ENCODE results near the gene S100A14. TPM values are rescaled to one million over a fixed set of nuclear protein-coding genes. Genes with fewer than 3 reads are reported as not detected.
"Not testable (repeated sequence)": the region's sequence is repeated elsewhere in the genome, so short reads cannot be mapped to it uniquely, and the experiment has no call there.

Gene S100A14
- total and polyA plus RNA-seq, 4 donors: 2.5 to 91.2 TPM; not detected in 2

DNA sequence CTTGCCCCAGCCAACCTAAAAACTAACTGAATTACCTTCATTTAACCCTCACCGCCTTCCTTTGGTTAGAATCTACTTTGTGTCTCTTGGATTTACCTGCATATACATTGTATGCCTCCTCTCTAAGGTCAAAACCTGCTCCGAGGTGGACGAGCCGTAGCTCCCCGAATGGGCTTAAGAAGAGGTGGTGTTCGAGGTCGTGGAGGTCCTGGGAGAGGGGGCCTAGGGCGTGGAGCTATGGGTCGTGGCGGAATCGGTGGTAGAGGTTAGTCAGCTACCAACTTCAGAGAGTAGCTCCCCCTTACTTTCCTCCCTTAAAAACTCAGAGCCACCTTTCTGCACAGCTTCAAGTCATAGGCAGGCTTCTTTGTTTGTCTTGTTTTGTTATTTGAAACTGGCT, 27.0 kb upstream of the S100A14 start:
- peaks cover 5 to 10% of the 10 kb centered on the region in 2 donors for H3K36me3 ChIP-seq (ENCODE audit: control insufficient read depth in 1 of 2, insufficient read depth in 2 of 2, low read length in 1 of 2)
- no peak overlapping the region for H3K27ac ChIP-seq (ENCODE audit: low read depth in 1 of 2, low read length in 2 of 2)
- no peak overlapping the region for H3K4me3 ChIP-seq (ENCODE audit: low read length in 2 of 2)
- WGBS, 2 donors: 88 to 89% methylated on average over 11 of the region's 11 CpGs
- peak in 1 of 2 donors; percentile 66 for DNase-seq
- H3K9me3 ChIP-seq (ENCODE audit: control insufficient read depth, low read length): no peaks in the 10 kb centered on the region
- no peaks in the 10 kb centered on the region for H3K4me1 ChIP-seq (ENCODE audit: control insufficient read depth in 1 of 2, insufficient read depth in 2 of 2, low read length in 2 of 2)
- intact Hi-C loops (cut with DNase I): no loop called here
- no peaks in the 10 kb centered on the region for H3K27me3 ChIP-seq (ENCODE audit: control insufficient read depth in 1 of 2, insufficient read depth in 2 of 2, low read length in 1 of 2)
- ATAC-seq (ENCODE audit: low FRiP score): no peak

DNA sequence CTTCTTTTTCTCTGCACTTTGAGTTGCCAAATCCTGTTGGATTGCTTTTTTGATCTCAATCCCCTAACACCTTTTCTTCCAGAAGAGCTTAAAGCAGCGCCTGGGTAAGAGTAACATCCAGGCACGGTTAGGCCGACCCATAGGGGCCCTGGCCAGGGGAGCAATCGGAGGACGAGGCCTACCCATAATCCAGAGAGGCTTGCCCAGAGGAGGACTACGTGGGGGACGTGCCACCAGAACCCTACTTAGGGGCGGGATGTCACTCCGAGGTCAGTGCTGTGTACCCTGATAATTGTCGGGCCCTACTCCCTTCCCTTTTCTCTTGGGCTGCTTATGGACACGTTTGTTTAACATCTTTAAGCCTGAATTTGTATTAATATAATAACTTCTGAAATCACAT, 26.0 kb upstream of the S100A14 start:
- WGBS, 2 donors: 77 to 78% methylated on average over 11 of the region's 11 CpGs
- Histone ChIP-seq H3K4me1 (ENCODE audit: control insufficient read depth in 1 of 2, insufficient read depth in 2 of 2, low read length in 2 of 2) (no peaks in the 10 kb centered on the region), H3K9me3 (ENCODE audit: control insufficient read depth, low read length) (no peaks in the 10 kb centered on the region), H3K27ac (ENCODE audit: low read depth in 1 of 2, low read length in 2 of 2) (no peak overlapping the region), H3K4me3 (ENCODE audit: low read length in 2 of 2) (no peak overlapping the region), H3K27me3 (ENCODE audit: control insufficient read depth in 1 of 2, insufficient read depth in 2 of 2, low read length in 1 of 2) (no peaks in the 10 kb centered on the region), H3K36me3 (ENCODE audit: control insufficient read depth in 1 of 2, insufficient read depth in 2 of 2, low read length in 1 of 2) (peaks cover 8 to 10% of the 10 kb centered on the region in 2 donors)
- peak in 1 of 2 donors; percentile 40 for DNase-seq
- ATAC-seq (ENCODE audit: low FRiP score): no peak
- intact Hi-C loops (cut with DNase I): no loop called here

DNA sequence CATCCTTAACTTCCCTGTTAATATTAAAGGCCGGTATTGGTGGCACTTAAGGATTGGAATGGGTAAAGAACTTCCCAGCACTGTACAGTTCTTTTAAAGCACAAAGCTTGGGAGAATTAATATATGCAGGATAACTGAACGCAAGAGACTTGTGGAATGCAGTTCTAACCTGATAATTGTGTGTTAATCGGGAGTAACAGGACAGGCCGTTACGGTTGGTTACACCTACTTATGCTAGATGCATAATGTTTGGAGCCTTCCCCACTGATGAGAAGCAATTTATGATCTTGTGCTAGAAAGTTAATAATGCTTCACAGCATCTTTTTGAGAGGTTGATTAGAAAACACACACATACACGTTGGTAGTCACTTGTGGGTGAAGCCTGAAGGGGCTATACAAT, 24.7 kb upstream of the S100A14 start:
- no peak for ATAC-seq (ENCODE audit: low FRiP score)
- no peak for DNase-seq
- intact Hi-C loops (cut with DNase I): no loop called here
- H3K27me3 ChIP-seq (ENCODE audit: control insufficient read depth in 1 of 2, insufficient read depth in 2 of 2, low read length in 1 of 2): no peaks in the 10 kb centered on the region
- H3K4me3 ChIP-seq (ENCODE audit: low read length in 2 of 2): no peak overlapping the region
- H3K4me1 ChIP-seq (ENCODE audit: control insufficient read depth in 1 of 2, insufficient read depth in 2 of 2, low read length in 2 of 2): no peaks in the 10 kb centered on the region
- H3K9me3 ChIP-seq (ENCODE audit: control insufficient read depth, low read length): no peaks in the 10 kb centered on the region
- no peak overlapping the region for H3K27ac ChIP-seq (ENCODE audit: low read depth in 1 of 2, low read length in 2 of 2)
- WGBS, 2 donors: 59 to 63% methylated on average over 6 of the region's 6 CpGs
- H3K36me3 ChIP-seq (ENCODE audit: control insufficient read depth in 1 of 2, insufficient read depth in 2 of 2, low read length in 1 of 2): peaks cover 10 to 11% of the 10 kb centered on the region in 2 donors

DNA sequence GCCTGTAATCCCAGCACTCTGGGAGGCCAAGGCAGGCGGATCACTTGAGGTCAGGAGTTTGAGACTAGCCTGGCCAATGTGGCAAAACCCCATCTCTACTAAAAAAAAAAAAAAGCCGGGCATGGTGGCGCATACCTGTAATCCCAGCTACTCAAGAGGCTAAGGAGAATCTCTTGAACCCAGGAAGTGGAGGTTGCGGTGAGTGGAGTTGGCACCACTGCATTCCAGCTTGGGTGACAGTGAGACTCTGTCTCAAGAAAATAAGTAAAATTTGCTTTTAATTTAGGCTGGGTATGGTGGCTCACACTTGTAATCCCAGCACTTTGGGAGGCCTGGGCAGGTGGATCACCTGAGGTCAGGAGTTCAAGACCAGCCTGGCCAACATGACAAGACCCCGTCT, 24.1 kb upstream of the S100A14 start:
- H3K36me3 ChIP-seq (ENCODE audit: control insufficient read depth in 1 of 2, insufficient read depth in 2 of 2, low read length in 1 of 2): peaks cover 9 to 10% of the 10 kb centered on the region in 2 donors
- ATAC-seq (ENCODE audit: low FRiP score); DNase-seq; H3K4me3 ChIP-seq (ENCODE audit: low read length in 2 of 2); intact Hi-C loops (cut with DNase I); H3K9me3 ChIP-seq (ENCODE audit: control insufficient read depth, low read length); H3K27ac ChIP-seq (ENCODE audit: low read depth in 1 of 2, low read length in 2 of 2); H3K27me3 ChIP-seq (ENCODE audit: control insufficient read depth in 1 of 2, insufficient read depth in 2 of 2, low read length in 1 of 2); H3K4me1 ChIP-seq (ENCODE audit: control insufficient read depth in 1 of 2, insufficient read depth in 2 of 2, low read length in 2 of 2): not testable (repeated sequence)
- 95 to 96% methylated on average over 5 of the region's 5 CpGs for WGBS, 2 donors

DNA sequence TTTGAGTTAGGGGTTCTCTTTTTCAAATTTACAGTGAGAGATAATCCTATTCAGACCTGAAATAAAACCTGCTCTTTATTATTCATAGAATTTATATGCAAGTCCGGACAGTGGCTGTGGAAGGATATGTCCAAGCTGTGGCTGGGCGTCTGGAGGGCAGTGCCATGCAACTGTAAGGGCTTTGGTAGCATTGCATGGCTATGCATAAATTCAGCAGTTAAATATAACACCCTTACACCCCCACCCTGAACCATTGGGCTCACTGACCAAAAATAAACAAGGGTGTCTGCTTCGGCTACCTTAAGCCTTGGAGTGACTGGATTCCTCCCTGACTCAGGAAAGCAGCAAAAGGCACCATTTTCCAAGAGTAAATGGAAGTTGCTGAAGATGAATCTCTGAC, 23.2 kb upstream of the S100A14 start:
- Histone ChIP-seq H3K9me3 (ENCODE audit: control insufficient read depth, low read length) (no peaks in the 10 kb centered on the region), H3K36me3 (ENCODE audit: control insufficient read depth in 1 of 2, insufficient read depth in 2 of 2, low read length in 1 of 2) (peaks cover 8 to 9% of the 10 kb centered on the region in 2 donors), H3K4me1 (ENCODE audit: control insufficient read depth in 1 of 2, insufficient read depth in 2 of 2, low read length in 2 of 2) (no peaks in the 10 kb centered on the region), H3K4me3 (ENCODE audit: low read length in 2 of 2) (no peak overlapping the region), H3K27me3 (ENCODE audit: control insufficient read depth in 1 of 2, insufficient read depth in 2 of 2, low read length in 1 of 2) (no peaks in the 10 kb centered on the region), H3K27ac (ENCODE audit: low read depth in 1 of 2, low read length in 2 of 2) (no peak overlapping the region)
- intact Hi-C loops (cut with DNase I): no loop called here
- DNase-seq (no peak), ATAC-seq (ENCODE audit: low FRiP score) (no peak)
- 71 to 73% methylated on average over 3 of the region's 3 CpGs for WGBS, 2 donors

DNA sequence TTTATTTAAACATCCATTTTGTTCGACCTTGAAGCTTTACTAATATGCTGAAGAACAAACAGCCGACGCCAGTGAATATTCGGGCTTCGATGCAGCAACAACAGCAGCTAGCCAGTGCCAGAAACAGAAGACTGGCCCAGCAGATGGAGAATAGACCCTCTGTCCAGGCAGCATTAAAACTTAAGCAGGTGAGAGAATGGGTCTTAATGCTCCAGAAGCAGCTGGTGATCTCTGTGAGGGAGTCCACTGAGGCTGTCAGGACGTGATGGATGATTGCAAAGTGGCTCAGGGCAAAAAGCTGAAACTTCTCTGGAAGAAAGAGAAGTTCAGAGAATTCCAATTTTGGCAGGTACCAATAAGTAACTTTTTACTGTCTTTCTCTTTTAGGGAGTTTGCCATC, 22.1 kb upstream of the S100A14 start:
- H3K4me3 ChIP-seq (ENCODE audit: low read length in 2 of 2): no peak overlapping the region
- intact Hi-C loops (cut with DNase I): no loop called here
- DNase-seq (no peak), ATAC-seq (ENCODE audit: low FRiP score) (no peak)
- WGBS, 2 donors: 80 to 83% methylated on average over 6 of the region's 6 CpGs
- peaks cover 8 to 9% of the 10 kb centered on the region in 2 donors for H3K36me3 ChIP-seq (ENCODE audit: control insufficient read depth in 1 of 2, insufficient read depth in 2 of 2, low read length in 1 of 2)
- no peaks in the 10 kb centered on the region for H3K27me3 ChIP-seq (ENCODE audit: control insufficient read depth in 1 of 2, insufficient read depth in 2 of 2, low read length in 1 of 2)
- H3K4me1 ChIP-seq (ENCODE audit: control insufficient read depth in 1 of 2, insufficient read depth in 2 of 2, low read length in 2 of 2): no peaks in the 10 kb centered on the region
- H3K9me3 ChIP-seq (ENCODE audit: control insufficient read depth, low read length): no peaks in the 10 kb centered on the region
- H3K27ac ChIP-seq (ENCODE audit: low read depth in 1 of 2, low read length in 2 of 2): no peak overlapping the region

DNA sequence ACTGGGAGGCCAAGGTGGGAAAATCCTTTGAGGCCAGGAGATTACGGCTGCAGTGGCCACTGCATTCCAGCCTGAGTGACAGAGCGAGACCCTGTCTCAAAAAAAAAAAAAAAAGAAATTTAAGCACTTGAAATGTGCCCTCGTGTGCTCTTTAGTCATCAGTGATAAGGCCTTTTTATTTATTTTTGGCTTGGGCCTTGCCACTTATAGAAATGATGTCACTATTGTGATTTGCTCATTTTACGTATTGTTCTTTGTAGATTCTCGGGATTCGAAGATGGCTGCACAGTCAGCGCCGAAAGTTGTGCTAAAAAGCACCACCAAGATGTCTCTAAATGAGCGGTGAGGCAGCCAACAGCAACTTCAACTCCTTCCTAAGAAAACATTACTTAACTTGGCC, 20.2 kb upstream of the S100A14 start:
- ATAC-seq (ENCODE audit: low FRiP score): no peak
- H3K9me3 ChIP-seq (ENCODE audit: control insufficient read depth, low read length): no peaks in the 10 kb centered on the region
- no peak overlapping the region for H3K4me3 ChIP-seq (ENCODE audit: low read length in 2 of 2)
- peak in 1 of 2 donors; percentile 37 for DNase-seq
- WGBS, 2 donors: 28 to 33% methylated on average over 9 of the region's 9 CpGs
- H3K36me3 ChIP-seq (ENCODE audit: control insufficient read depth in 1 of 2, insufficient read depth in 2 of 2, low read length in 1 of 2): peaks cover 6 to 9% of the 10 kb centered on the region in 2 donors
- H3K4me1 ChIP-seq (ENCODE audit: control insufficient read depth in 1 of 2, insufficient read depth in 2 of 2, low read length in 2 of 2): no peaks in the 10 kb centered on the region
- intact Hi-C loops (cut with DNase I): no loop called here
- H3K27ac ChIP-seq (ENCODE audit: low read depth in 1 of 2, low read length in 2 of 2): no peak overlapping the region
- H3K27me3 ChIP-seq (ENCODE audit: control insufficient read depth in 1 of 2, insufficient read depth in 2 of 2, low read length in 1 of 2): no peaks in the 10 kb centered on the region

DNA sequence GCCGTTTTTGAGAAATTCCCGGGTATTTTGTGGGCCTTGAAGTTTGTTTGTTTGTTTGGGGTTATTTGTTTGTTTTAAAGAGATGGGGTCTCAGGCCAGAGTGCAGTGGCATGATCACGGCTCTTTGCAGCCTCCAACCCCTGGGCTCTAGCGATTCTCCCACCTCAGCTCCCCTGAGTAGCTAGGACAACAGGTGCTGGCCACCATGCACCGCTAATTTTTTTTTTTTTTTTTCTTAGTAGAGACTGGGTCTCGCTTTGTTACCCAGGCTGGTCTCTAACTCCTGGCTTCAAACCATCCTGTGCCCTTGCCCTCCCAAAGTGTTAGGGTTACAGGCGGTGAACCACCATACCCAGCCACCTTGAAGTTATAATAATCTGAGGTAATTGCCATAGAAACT, 19.7 kb upstream of the S100A14 start:
- H3K4me1 ChIP-seq (ENCODE audit: control insufficient read depth in 1 of 2, insufficient read depth in 2 of 2, low read length in 2 of 2): no peaks in the 10 kb centered on the region
- peaks cover 6 to 9% of the 10 kb centered on the region in 2 donors for H3K36me3 ChIP-seq (ENCODE audit: control insufficient read depth in 1 of 2, insufficient read depth in 2 of 2, low read length in 1 of 2)
- H3K27me3 ChIP-seq (ENCODE audit: control insufficient read depth in 1 of 2, insufficient read depth in 2 of 2, low read length in 1 of 2): no peaks in the 10 kb centered on the region
- DNase-seq (peak in 1 of 2 donors; percentile 36), ATAC-seq (ENCODE audit: low FRiP score) (no peak)
- WGBS, 2 donors: 92 to 94% methylated on average over 7 of the region's 7 CpGs
- intact Hi-C loops (cut with DNase I): no loop called here
- no peaks in the 10 kb centered on the region for H3K9me3 ChIP-seq (ENCODE audit: control insufficient read depth, low read length)
- H3K27ac ChIP-seq (ENCODE audit: low read depth in 1 of 2, low read length in 2 of 2): no peak overlapping the region
- H3K4me3 ChIP-seq (ENCODE audit: low read length in 2 of 2): no peak overlapping the region

DNA sequence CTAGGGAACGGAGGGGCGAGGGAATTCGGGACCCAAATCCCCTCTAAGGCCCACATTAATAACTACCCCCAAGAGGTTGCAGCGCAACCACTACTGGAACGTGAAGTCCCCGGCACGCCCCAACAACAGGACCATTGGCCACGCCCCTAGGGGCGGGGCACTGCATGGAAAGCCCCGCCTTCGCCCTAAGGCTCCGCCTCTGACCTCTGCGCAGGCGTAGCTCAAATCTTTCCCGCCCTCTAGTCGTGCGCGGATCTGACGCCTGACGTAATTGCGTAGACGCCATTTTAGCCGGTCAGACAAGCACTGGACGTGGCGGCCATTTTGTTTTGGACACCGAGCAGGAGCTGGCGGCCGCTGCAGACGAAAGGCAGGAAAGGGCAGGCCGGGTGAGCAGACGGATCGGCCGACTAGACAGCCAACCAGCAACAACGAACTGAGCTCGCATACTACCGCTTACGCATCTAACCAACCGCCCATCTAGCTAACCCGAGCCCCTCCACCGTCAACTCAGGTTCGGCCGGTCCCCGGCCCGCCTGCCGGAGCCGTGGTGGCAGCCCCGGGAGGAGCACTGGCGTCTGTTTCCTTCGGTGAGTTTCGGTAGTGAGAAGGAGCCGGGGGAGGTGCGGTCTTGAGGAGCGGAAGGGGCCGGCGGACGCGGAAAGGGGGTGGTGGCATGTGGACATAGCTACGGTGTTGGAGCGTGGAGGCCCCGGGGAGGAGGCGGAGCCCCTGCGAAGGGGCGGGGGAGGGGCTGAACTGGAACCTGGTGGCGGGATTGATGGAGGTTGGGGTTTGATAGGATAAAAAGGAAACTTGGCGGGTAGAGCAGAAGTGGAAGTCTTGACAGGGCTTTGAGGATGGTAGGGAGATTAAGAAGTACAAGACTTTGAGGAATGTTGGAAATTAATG, 17.9 kb upstream of the S100A14 start, which contains the start of gene CHTOP:
TSS of gene CHTOP (plus strand) at position 313 of the 912 bp plus-strand sequence. CDS start 2,523 bp downstream, outside the sequence.
- intact Hi-C loops (cut with DNase I): no loop called here

More for the DNA sequence above, 17.9 kb upstream of the S100A14 start, which contains the start of gene CHTOP:
- Histone ChIP-seq H3K9me3 (ENCODE audit: control insufficient read depth, low read length) (no peaks in the 10 kb centered on the region), H3K27me3 (ENCODE audit: control insufficient read depth in 1 of 2, insufficient read depth in 2 of 2, low read length in 1 of 2) (no peaks in the 10 kb centered on the region), H3K4me1 (ENCODE audit: control insufficient read depth in 1 of 2, insufficient read depth in 2 of 2, low read length in 2 of 2) (no peaks in the 10 kb centered on the region), H3K36me3 (ENCODE audit: control insufficient read depth in 1 of 2, insufficient read depth in 2 of 2, low read length in 1 of 2) (peaks cover 2 to 6% of the 10 kb centered on the region in 2 donors), H3K27ac (ENCODE audit: low read depth in 1 of 2, low read length in 2 of 2) (peak within 1 kb of the TSS; percentile 71 to 97), H3K4me3 (ENCODE audit: low read length in 2 of 2) (peak within 1 kb of the TSS; percentile 55 to 56)
- peak; percentile 98 for DNase-seq
- WGBS, 2 donors: 3% methylated on average over 65 of the region's 65 CpGs
- peak; percentile 98 for ATAC-seq (ENCODE audit: low FRiP score)
